ENCODE results near the gene GSTK1.

GRCh38 chr7:143296686-143297085 lies 33.4 kb downstream of the GSTK1 start:
- no peak for TF ChIP-seq TAF1 (IDR thresholded peaks at IDR 0.05; ENCODE audit: low read depth, low read length)
- TF ChIP-seq MAX (IDR thresholded peaks at IDR 0.05) = no peak
- TF ChIP-seq USF2 (IDR thresholded peaks at IDR 0.05; ENCODE audit: low read length) = no peak
- no peak for TF ChIP-seq MAFK (IDR thresholded peaks at IDR 0.05; ENCODE audit: low read depth, low read length)
- TF ChIP-seq CHD2 (IDR thresholded peaks at IDR 0.05; ENCODE audit: low read length) = no peak
- TF ChIP-seq ATF2 (IDR thresholded peaks at IDR 0.05; ENCODE audit: low read length) = no peak
- no peak for TF ChIP-seq KDM1A (IDR thresholded peaks at IDR 0.05; ENCODE audit: borderline replicate concordance, low read length)
- TF ChIP-seq SUZ12 (IDR thresholded peaks at IDR 0.05; ENCODE audit: low read length) = no peak
- no peak for TF ChIP-seq CTCF (IDR thresholded peaks at IDR 0.05; ENCODE audit: control extremely low read depth in 1 of 3, insufficient read depth in 1 of 3, low read depth in 1 of 3, low read length in 3 of 3)
- TF ChIP-seq ASH2L (IDR thresholded peaks at IDR 0.05; ENCODE audit: low read length) = no peak
- TF ChIP-seq EP300 (IDR thresholded peaks at IDR 0.05; ENCODE audit: borderline replicate concordance in 1 of 2, low read depth in 2 of 2, low read length in 2 of 2) = no peak
- TF ChIP-seq POLR2AphosphoS5 (IDR thresholded peaks at IDR 0.05; ENCODE audit: low read depth, low read length) = no peak
- no peak for TF ChIP-seq EZH2 (IDR thresholded peaks at IDR 0.05; ENCODE audit: low read depth, low read length, severe bottlenecking)
